GM10266 (cell line): ENCODE results near the gene CAPN9.

Experiments
- DNase-seq: peaks from one replicate; pipeline ENCODE4 v3.0.0; 2012; ENCODE audit errors: extremely low spot score
- TF ChIP-seq, protein P1 (sequence below): IDR thresholded peaks from 2 replicates; pipeline ENCODE4 v1.5.1; 2012; ENCODE audit warnings: mild to moderate bottlenecking, low read depth; ENCODE audit not compliant: control insufficient read depth, insufficient read depth; ENCODE audit errors: missing control alignments

Gene CAPN9

DNA sequence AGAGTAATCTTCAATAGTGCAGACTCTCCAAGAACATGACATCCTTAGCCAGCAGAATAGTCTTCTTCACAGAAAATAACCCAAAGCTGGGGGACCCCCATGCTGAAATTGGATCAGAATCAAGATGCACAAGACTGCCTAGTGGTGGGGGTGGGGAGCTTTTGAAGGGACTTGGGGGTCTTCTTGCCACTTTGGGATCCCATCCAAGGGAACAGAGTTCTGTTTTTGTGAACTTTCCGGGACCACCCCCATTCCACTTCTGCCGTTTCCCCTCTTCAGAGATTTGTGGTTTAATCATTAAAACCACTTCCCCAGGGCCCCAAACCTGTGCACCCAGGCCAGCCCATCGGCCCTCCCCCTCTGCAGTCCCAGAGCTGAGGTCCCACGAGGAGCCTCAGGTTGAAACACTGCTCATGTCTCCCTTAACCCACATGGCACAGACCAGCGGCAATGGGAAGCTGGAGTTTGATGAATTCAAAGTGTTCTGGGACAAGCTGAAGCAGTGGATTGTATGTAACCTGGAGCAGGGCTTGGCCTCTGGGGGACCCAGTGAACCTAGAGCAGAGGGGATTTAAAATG is 44.9 kb downstream of the CAPN9 start:
- DNase-seq = no peak
- TF ChIP-seq, protein P1, sequence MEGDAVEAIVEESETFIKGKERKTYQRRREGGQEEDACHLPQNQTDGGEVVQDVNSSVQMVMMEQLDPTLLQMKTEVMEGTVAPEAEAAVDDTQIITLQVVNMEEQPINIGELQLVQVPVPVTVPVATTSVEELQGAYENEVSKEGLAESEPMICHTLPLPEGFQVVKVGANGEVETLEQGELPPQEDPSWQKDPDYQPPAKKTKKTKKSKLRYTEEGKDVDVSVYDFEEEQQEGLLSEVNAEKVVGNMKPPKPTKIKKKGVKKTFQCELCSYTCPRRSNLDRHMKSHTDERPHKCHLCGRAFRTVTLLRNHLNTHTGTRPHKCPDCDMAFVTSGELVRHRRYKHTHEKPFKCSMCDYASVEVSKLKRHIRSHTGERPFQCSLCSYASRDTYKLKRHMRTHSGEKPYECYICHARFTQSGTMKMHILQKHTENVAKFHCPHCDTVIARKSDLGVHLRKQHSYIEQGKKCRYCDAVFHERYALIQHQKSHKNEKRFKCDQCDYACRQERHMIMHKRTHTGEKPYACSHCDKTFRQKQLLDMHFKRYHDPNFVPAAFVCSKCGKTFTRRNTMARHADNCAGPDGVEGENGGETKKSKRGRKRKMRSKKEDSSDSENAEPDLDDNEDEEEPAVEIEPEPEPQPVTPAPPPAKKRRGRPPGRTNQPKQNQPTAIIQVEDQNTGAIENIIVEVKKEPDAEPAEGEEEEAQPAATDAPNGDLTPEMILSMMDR = no peak

DNA sequence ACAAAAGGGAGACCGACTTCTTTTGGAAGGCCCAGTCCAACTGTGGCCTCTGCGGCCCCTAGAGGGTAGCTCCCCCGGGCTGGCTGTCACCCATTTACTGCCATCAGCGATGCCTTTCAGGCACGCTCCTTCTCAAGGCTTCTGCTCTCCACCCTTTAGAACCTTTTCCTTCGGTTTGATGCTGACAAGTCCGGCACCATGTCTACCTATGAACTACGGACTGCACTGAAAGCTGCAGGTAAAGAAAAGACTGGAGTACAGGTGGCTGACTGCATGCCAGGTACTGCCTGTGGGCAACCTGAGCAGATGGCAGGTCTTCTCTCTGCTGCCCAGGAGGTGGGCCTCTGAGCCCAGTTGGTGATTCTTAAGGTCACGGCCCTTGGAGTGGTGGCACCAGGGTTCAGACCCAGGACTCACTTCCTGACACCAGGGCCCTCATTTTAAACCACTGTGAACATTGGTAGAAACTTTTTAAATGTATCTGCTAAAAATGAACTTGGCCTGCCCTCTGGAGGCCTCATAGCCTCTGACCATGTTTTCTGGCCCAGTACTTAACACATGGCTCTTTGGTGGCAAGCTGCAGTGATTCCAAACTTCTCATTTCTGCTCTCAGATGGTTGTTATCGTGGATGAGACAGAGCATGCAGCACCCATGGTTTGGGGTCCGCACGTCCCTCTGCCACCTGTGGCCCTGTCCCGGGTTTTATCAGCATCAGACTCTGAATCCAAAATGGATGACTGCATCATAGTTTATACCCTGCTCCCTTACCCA is 45.7 kb downstream of the CAPN9 start:
- no peak for DNase-seq
- TF ChIP-seq, protein P1 = peak; percentile 25

DNA sequence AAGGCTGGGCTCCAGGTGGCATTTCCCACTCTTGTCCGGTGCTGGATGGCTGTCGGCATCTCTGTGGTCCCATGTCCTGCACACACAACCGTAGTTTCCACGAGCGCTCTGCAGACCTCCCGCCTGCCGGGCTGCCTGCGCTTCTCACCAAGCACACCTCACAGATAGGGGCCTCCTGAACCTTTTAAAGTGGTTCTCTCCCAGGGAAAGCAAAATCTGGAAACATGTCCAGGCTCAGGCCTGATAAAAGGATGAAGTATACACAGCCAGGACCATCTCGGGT is 46.2 kb downstream of the CAPN9 start:
- no peak for DNase-seq
- TF ChIP-seq, protein P1 = no peak

DNA sequence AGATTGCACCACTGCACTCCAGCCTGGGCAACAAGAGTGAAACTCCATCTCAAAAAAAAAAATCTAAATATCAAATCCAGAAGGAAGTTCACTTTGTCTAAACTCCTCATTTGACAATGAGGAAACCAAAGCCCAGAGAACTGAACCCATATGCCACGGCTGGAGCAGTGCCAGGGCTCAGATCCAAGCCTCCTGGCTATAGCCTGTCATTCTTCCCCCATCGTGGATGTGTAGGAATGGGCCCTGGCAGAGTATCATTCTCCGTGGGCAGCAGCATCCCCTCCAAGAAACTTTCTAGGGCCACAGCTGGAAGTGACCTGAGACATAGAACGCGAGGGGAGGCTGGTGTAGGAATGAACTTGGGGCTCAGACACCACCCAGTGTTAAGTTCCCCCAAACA is 47.2 kb downstream of the CAPN9 start:
- no peak for DNase-seq
- TF ChIP-seq, protein P1 = no peak

DNA sequence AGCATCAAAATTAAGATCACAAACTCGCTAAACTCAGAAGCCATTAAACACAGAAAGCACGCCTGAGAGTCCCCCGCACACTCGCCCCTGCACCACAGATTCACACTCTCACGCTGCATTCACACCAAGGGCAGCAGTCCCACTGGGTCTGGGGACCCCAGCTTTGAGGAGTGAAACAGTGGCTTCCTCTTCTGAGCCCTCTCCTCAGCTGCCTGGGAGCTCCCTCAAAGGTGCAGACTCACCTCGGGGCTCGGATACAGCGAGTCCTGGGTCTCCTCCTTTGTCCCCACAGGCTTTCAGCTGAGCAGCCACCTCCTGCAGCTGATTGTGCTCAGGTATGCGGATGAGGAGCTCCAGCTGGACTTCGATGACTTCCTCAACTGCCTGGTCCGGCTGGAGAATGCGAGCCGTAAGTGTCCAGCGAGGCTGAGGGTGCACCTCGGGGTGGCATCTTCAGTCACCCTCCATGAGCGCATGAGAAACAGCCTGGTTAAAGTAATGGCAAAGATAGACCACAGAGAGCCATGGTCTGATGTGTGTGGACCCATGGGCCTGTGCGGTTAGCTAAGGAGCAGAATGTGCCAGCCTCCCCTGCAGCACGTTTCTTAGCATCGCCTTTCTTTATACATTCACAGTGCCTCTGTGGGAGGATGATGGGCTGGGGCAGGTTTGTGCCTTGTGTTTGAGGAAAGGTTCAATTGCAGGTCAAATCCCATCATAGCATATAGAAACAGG is 47.9 kb downstream of the CAPN9 start:
- TF ChIP-seq, protein P1 = no peak
- no peak for DNase-seq

DNA sequence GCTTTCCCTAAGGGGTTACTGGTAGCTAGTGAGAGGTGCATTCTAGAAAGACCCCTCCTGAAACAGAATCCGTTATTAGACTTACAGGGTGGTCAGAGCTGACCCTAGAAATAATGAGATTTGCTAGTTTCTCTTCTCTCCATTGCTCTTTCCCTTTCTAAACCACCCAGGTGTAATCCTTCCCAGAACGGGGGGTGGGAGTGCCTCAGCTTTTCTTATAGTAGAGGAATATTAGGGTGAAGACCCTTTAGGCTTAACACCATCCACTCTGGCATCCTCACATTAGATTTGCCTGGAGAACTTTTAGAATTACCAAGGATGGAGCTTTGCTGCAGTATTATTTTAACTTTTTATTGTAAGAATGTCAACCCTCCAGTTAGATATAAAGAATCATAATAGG is 49.4 kb downstream of the CAPN9 start:
- TF ChIP-seq, protein P1 = no peak
- DNase-seq = no peak
